Lung (tissue), 12 donors: ENCODE measurements around the gene CLIC4. TPM values are rescaled to one million over a fixed set of nuclear protein-coding genes. Genes with fewer than 3 reads are reported as not detected.

Source experiments
- ATAC-seq: fragments of 200-7000 bp; cut with Tn5 transposase; one replicate; pipeline ENCODE4 v1.9.1; 2020; ENCODE audit warnings: moderate number of reproducible peaks; ENCODE audit not compliant: insufficient read depth, low FRiP score
- DNase-seq, 3 donors: peaks; one replicate each; pipeline ENCODE4 v3.0.0-alpha.2; 2013 to 2017
- H3K27ac ChIP-seq, 2 donors: one replicate each; pipeline ENCODE4 v1.5.1; 2013; ENCODE audit warnings: mild to moderate bottlenecking in 2 of 2, moderate library complexity in 2 of 2, control low read depth in 1 of 2, inconsistent platforms in 1 of 2, low read depth in 1 of 2, low read length in 1 of 2
- H3K27me3 ChIP-seq, 3 donors: one replicate each; pipeline ENCODE4 v1.5.1; 2013; ENCODE audit warnings: low read length in 2 of 3; ENCODE audit not compliant: control insufficient read depth in 3 of 3, insufficient read depth in 3 of 3
- H3K36me3 ChIP-seq, 4 donors: one replicate each; pipeline ENCODE4 v1.5.1; 2013; ENCODE audit warnings: low read length in 4 of 4, mild to moderate bottlenecking in 1 of 4, moderate library complexity in 1 of 4; ENCODE audit not compliant: control insufficient read depth in 4 of 4, insufficient read depth in 4 of 4
- H3K4me1 ChIP-seq, 5 donors: one replicate each; pipeline ENCODE4 v1.5.1; 2013; ENCODE audit warnings: low read length in 5 of 5, mild to moderate bottlenecking in 2 of 5, moderate library complexity in 1 of 5; ENCODE audit not compliant: control insufficient read depth in 5 of 5, insufficient read depth in 5 of 5
- H3K4me3 ChIP-seq: one replicate; pipeline ENCODE4 v1.5.1; 2013; ENCODE audit warnings: mild to moderate bottlenecking, control low read depth, moderate library complexity
- H3K9ac ChIP-seq, 2 donors: one replicate each; pipeline ENCODE4 v1.5.1; 2013; ENCODE audit warnings: low read length in 2 of 2, control low read depth in 1 of 2; ENCODE audit not compliant: insufficient read depth in 1 of 2
- H3K9me3 ChIP-seq, 4 donors: one replicate each; pipeline ENCODE4 v1.5.1; 2013; ENCODE audit warnings: low read length in 3 of 4, mild to moderate bottlenecking in 1 of 4, moderate library complexity in 1 of 4; ENCODE audit not compliant: control insufficient read depth in 4 of 4, insufficient read depth in 3 of 4
- CTCF ChIP-seq: IDR thresholded peaks from 2 replicates; pipeline ENCODE4 v1.5.1; 2012; ENCODE audit warnings: mild to moderate bottlenecking; ENCODE audit errors: control extremely low read depth, extremely low read depth
- WGBS, 2 donors: extraction: QIAGEN DNeasy Blood & Tissue Kit; methylation state at CpG; one replicate each; pipeline ENCODE4 v1.1.7; 2013; 5-methylcytosine and 5-hydroxymethylcytosine counted together
- polyA plus RNA-seq, 2 donors: library from polyadenylated mRNA; stranded (reverse); fragments of 200-250 nt; gene quantifications; one replicate each; pipeline ENCODE4 v1.2.1, GENCODE V29; 2013
- total RNA-seq, 2 donors: library from RNA; depleted of rRNA in 1 of 2; stranded (reverse); fragments of >200 nt in 1 of 2; gene quantifications; one replicate each; pipeline ENCODE4 v1.2.1, GENCODE V29; 2014 to 2021
- donor health status: control.
- donor health status: control.
- donor health status: Bipolar disorder and iron deficiency.
- donor health status: healthy.
- donor health status: DM: yes; HTN: yes; CAD: no.

CLIC4 gene
- total and polyA plus RNA-seq, 4 donors = 52.0 to 236 (median 166) TPM

DNA sequence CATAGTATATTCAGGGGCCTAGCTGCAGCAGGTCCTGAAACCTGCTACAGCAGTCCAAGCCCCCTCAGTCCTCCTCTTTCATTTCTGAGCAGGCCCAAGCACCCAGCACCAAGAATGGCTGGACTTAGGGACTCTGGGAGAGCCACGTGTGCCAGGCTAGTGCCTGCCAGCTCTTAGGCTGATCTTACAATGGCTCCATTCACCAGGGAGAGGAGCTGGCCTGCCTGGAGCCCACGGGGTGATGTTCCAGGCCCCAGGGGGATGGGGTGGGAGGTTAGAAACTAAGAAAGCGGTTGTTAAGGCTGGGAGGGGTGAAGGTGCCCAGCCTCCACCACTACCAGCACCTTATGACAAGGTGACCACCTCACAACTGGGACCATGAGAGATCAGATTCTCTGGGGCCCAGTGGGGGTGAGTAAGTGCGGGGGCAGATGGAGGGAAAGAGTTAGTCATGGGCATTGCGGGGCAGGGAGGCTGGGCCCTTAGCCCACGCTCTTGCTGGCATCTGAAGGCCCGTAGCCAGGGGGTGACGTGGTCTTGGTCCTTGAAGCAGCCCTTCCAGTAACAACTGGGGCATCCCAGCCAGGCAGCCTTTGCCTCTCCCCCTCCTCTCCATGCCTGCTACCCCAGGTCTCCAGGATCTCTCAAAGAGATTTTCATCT lies 30.3 kb upstream of the CLIC4 start:
- TF ChIP-seq CTCF = no peak
- H3K4me1 ChIP-seq = peaks cover 0 to 10% (median 0%) of the 10 kb centered on the region in 5 donors
- DNase-seq (no peak), ATAC-seq (no peak)
- no peaks in the 10 kb centered on the region for H3K9me3 ChIP-seq
- H3K27me3 ChIP-seq = no peaks in the 10 kb centered on the region
- H3K4me3 ChIP-seq = no peak overlapping the region
- no peak overlapping the region for H3K27ac ChIP-seq
- 88 to 94% methylated on average over 8 of the region's 8 CpGs for WGBS, 2 donors
- H3K36me3 ChIP-seq = no peaks in the 10 kb centered on the region
- H3K9ac ChIP-seq = no peak overlapping the region

DNA sequence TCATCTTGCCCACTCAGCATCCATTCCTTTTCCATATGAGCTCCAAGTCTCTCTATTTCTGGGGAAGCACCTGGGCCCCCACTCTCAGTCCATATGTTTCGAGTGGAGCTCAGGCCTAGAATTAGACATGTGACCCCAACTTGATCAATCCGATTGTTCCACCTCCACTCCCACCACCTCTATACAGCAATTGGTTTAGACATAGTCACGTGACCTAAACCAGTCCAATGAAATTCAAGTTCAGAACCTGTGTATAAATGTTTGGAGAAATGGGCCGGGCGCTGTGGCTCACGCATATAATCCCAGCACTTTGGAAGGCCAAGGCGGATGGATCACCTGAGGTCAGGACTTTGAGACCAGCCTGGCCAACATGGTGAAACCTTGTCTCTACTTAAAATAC lies 29.6 kb upstream of the CLIC4 start:
- no peaks in the 10 kb centered on the region for H3K36me3 ChIP-seq
- no peak overlapping the region for H3K9ac ChIP-seq
- H3K4me3 ChIP-seq = no peak overlapping the region
- H3K27me3 ChIP-seq = no peaks in the 10 kb centered on the region
- H3K9me3 ChIP-seq = no peaks in the 10 kb centered on the region
- DNase-seq (no peak), ATAC-seq (no peak)
- 97 to 98% methylated on average over 7 of the region's 7 CpGs for WGBS, 2 donors
- no peak overlapping the region for H3K27ac ChIP-seq
- H3K4me1 ChIP-seq = peaks cover 0 to 10% (median 0%) of the 10 kb centered on the region in 5 donors
- no peak for TF ChIP-seq CTCF

- Histone ChIP-seq H3K27me3 (no peaks in the 10 kb centered on the region), H3K4me3 (no peak overlapping the region), H3K9me3 (no peaks in the 10 kb centered on the region), H3K9ac (no peak overlapping the region), H3K27ac (no peak overlapping the region), H3K36me3 (no peaks in the 10 kb centered on the region), H3K4me1 (peaks cover 0 to 12% (median 0%) of the 10 kb centered on the region in 5 donors)
- no peak for TF ChIP-seq CTCF
- 80 to 84% methylated on average over 8 of the region's 8 CpGs for WGBS, 2 donors
- DNase-seq (no peak), ATAC-seq (no peak)
Observed at GRCh38 chr1:24717887-24718650, 27.2 kb upstream of the CLIC4 start.
